NCI-H2196 treated with DMSO at 0.1 percent for 48 hours (cell line): ENCODE data around the gene NRCAM.

Source experiments
- DNase-seq: peaks from one replicate; lab custom pipeline; 2025; ENCODE audit not compliant: unreplicated experiment; lab: John Stamatoyannopoulos, UW

The NRCAM gene

DNA sequence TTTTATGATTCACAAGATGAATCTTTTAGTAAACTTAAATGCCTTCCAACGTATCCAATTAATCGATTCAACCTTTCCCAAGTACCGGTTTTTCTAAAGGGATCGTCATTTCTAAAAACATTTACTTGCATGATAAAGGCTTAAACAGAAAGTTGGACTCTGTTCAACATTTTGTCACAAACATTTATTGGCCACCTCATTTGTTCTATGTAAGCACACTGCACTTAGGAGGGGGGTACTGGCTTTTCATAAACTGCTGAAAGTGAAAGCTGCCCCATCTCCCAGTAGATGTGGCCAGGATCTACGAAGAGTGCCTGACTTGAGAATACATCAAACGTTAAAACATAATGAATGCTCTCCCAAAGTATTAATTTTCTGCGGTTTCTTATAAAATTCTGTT is 288.8 kb downstream of the NRCAM start:
- no peak for DNase-seq

GRCh38 chr7:108166687-108167086 is 289.5 kb downstream of the NRCAM start:
- no peak for DNase-seq

GRCh38 chr7:108165723-108166122 is 290.5 kb downstream of the NRCAM start:
- no peak for DNase-seq

DNA sequence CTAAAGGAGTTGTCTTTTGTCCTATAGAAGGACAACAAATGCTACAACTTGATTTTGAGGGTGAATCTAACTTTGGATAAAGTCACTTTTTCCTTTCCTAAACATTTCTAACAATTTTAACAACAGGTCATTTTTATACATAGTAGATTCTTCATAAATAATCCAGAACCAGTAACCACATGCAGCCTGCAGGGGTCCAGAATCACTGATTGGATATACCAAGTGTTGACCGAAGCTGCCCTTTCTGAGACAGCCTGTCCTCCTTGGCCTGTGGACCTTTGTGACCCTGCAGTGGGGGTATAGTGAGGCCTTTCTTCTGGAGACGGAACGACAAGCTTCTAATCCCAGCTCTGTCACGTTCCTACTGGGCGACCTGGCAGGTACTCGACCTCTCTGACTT is 291.3 kb downstream of the NRCAM start:
- DNase-seq = no peak

GRCh38 chr7:108164342-108164741 is 291.9 kb downstream of the NRCAM start:
- DNase-seq = no peak

- DNase-seq = no peak
These were observed 297.5 kb downstream of the NRCAM start for GRCh38 chr7:108158776-108159175.

GRCh38 chr7:108157606-108158335 is 298.5 kb downstream of the NRCAM start:
- DNase-seq = no peak

DNA sequence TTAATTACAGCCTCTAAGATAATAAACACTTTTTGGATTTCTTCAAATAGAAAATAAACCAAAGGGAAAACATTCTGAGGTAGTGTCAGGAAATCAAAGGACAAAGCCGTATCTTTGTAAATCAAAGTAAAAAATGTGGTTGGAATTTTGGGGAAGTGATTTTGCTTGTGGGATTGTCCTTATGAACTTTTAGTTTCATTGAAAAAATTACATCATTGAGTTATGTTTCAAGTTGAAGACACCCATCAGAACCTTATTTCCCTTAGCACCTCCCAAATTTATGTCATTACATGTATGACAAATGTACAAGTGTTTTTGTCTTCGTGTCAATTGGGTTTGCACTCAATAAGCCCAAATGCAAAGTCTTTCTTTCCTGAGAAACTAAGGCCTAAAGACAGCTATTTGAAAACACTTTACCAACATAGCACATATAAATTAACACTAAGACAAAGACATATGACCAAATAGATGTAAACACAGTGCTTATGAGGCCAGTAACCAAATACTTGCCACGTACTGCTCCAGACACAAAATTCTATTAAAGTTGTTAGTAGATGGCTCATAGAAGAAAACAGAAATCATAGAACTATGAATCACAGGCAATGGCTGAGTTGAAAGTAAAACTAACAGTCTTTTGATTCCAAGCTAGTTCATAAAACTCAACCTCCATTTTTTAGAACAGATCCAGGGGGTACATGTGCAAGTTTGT is 299.2 kb downstream of the NRCAM start:
- DNase-seq = no peak

GRCh38 chr7:108152198-108152597 is 304.0 kb downstream of the NRCAM start:
- no peak for DNase-seq

- DNase-seq = no peak
These were observed 306.3 kb downstream of the NRCAM start for GRCh38 chr7:108149908-108150307.

GRCh38 chr7:108149119-108149518 is 307.1 kb downstream of the NRCAM start:
- no peak for DNase-seq

DNA sequence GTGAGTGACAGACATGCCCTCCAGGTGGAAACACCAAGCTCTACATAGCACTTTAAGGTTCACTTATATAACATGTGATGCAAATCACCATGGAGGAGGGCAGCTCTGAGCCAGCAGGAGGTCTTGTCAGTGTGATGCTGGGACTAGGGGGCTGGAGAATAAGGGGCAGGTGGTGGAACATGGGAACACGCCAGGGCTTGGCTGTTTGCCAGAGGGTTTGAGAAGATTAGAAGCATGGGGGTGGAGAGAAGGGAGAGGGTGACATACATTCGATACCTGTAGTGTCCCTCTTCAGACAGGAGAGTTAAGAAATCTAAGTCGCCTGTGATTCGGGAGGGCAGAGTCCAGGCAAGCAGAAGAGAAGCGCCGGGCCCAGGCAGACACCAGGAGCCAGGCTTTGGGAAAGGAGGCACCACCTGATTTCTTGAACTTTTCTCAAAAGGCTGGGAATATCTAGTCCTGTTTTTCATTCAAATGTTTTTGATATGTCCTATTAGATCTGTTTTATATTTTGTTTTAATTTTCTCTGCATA is 309.1 kb downstream of the NRCAM start:
- DNase-seq = no peak

DNA sequence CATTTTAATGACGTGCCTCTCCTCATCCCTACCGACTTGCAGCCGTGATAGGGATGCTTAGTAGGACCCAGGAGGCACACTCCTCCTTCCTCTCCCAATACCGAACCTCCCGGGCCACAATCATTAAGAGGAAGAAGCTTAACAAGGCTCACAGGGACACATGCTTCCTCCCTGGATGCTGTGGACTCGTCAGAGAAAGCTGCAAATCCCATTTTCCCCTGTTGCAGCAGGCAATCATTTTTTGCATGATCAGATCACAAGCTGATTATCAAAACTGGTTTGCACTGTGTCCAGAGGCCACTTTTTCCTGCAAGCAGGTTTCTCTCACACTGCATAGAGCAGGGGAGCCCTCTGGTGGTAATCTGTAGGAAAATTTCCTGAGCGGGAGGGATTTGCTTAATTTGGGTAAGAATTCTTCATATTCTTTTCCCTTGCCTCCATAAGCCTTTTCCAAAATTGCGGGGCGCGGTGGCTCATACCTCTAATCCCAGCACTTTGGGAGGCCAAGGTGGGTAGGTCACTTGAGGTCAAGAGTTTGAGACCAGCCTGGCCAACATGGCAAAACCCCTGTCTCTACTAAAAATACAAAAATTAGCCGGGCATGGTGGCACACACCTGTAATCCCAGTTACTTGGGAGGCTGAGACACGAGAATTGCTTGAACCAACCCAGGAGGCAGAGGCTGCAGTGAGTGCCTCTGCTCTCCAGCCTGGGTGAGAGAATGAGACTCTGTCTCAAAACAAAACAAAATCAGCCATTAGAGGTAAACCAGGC is 310.0 kb downstream of the NRCAM start:
- peak; percentile 58 for DNase-seq

DNA sequence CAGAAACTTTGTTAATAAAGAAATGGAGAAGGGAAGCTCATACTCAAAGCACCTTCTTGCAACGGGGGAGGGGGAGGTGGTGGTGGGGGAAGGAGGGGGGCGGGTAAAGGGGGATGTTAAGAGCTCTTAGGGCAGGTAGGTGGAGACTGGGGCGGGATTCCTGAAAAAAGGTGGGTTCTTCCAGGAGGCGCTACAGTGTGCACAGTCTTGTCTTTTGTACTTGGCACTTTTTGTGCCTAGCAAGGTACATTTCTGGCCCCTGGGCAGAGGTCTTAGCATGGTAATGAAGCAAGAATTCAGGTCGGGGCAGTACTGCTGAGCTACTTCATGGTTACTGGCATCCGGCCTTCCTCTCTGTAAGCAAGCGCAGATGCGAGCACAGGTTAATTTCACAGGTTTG is 310.8 kb downstream of the NRCAM start:
- DNase-seq = no peak

- no peak for DNase-seq
These were observed 311.3 kb downstream of the NRCAM start for GRCh38 chr7:108144931-108145330.

DNA sequence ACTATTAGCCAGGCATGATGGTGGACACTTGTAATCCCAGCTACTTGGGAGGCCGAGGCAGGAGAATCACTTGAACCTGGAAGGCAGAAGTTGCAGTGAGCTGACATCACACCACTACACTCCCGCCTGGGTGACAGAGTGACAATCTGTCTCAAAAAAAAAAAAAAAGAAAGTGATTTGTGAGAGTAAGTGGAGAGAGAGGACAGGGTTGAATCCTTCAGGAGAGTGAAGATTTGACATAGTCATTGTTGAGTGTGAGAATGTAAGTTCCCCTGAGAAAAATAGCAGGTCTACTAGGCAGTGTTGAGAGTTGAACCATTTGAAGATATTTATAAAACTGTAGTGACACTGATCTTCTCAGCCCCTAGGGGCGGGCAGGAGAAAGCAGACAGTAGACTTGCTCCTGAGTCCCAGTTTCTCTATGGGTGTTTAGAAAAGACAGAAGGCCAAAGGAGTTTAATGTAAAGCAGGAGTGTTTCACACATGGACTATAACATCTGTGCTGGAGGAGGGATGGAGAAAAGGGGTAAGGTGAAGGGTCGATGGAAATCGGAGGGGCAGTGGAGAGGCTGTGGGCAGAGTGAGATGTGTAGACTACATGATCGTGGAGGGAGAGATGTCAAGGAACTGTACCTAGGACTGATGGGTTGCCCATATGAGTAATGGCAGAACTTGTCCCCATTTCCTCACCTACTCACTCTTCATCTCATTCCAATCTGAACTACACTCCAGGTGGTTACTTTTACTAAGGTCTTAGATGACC is 312.4 kb downstream of the NRCAM start:
- no peak for DNase-seq

GRCh38 chr7:108142675-108143259 is 313.5 kb downstream of the NRCAM start:
- no peak for DNase-seq

DNA sequence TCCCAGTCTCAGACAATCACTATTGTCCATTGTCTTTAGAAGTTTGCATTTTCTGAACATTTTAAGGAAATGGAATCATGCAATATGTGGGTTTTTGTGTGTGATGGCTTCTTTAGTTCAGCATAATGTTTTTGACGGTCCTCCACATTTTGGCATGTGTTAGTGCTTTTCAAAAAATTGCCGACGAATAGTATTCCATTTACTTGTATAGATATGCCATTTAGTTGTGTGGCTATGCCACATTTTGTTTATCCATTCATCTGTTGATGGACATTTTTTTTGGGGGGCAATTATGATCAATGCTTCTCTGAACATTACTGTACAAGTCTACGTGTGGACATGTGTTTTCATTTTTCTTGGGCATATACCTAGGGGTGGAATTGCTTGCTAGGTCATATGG is 314.1 kb downstream of the NRCAM start:
- no peak for DNase-seq

- DNase-seq = no peak
These were observed 315.6 kb downstream of the NRCAM start for GRCh38 chr7:108140671-108141070.

GRCh38 chr7:108138911-108139310 is 317.3 kb downstream of the NRCAM start:
- DNase-seq = no peak

- DNase-seq = no peak
These were observed 318.2 kb downstream of the NRCAM start for GRCh38 chr7:108137993-108138392.
